K562 (cell line): ENCODE results near the gene EWSR1.

ENCODE experiments used
- POLR2AphosphoS5 ChIP-seq: IDR thresholded peaks from 2 replicates; pipeline ENCODE4 v1.6.1; 2011; ENCODE audit warnings: mild to moderate bottlenecking, low read depth, low read length, moderate library complexity; ENCODE audit not compliant: control insufficient read depth, insufficient read depth
- ZNF408 ChIP-seq: fragments of 250-450 bp; sonication (Bioruptor Pico); IDR thresholded peaks from 2 replicates; pipeline ENCODE4 v1.4.0; 2020; ENCODE audit warnings: low read depth, mild to moderate bottlenecking, moderate library complexity

GRCh38 chr22:29331658-29332300 is 63.7 kb downstream of the EWSR1 start:
- TF ChIP-seq ZNF408 (CRISPR knock-in tag) (no peak), POLR2AphosphoS5 (no peak)
